Endothelial cell of umbilical vein (primary cell): ENCODE results near the gene LARP1. TPM values are rescaled to one million over a fixed set of nuclear protein-coding genes. Genes with fewer than 3 reads are reported as not detected.

Source experiments
- BruUV-seq: library from RNA; stranded (reverse); fragments of 400-500 nt; replicated peaks from 2 replicates; lab custom pipeline; 2021; lab: Mats Ljungman, UMichigan
- CTCF ChIA-PET: fragments of 300-600, 350-600 bp; sonication (Branson Sonifier 250); formaldehyde crosslinking; loops from one replicate; lab custom pipeline; 2021; ENCODE audit warnings: antibody characterized with exemption, inconsistent platforms; lab: Charles Lee
- POLR2A ChIA-PET: fragments of 300-600, 350-600 bp; sonication (Branson Sonifier 250); formaldehyde crosslinking; loops from one replicate; lab custom pipeline; 2021; ENCODE audit warnings: antibody characterized with exemption, inconsistent platforms; lab: Charles Lee
- DNase-seq: peaks from one replicate; pipeline ENCODE4 v3.0.0-alpha.2; 2011; ENCODE audit warnings: low read depth, low spot score
- FAIRE-seq: peaks from 2 replicates; lab custom pipeline; 2011; peaks lifted over from hg19 to GRCh38; lab: Jason Lieb, UNC
- H2AFZ ChIP-seq: 2 replicates; pipeline ENCODE4 v1.6.0; 2012; ENCODE audit warnings: low read depth, low read length, control low read depth, inconsistent platforms
- H3K27ac ChIP-seq: 2 replicates; pipeline ENCODE4 v1.5.1; 2011; ENCODE audit warnings: low read depth, mild to moderate bottlenecking, control low read depth, low read length, moderate library complexity; ENCODE audit not compliant: insufficient read depth
- H3K27me3 ChIP-seq, 2 experiments: 2 replicates each; pipeline versions ENCODE4 v1.6.0 to v1.6.1; 2011; ENCODE audit warnings: low read length in 2 of 2, mixed read lengths in 1 of 2; ENCODE audit not compliant: control insufficient read depth in 2 of 2, insufficient read depth in 2 of 2
- H3K36me3 ChIP-seq, 2 experiments: 2 replicates in 1 of 2; 3 replicates in 1 of 2; pipeline ENCODE4 v1.5.1; 2011; ENCODE audit warnings: low read length in 2 of 2, mild to moderate bottlenecking in 1 of 2, moderate library complexity in 1 of 2; ENCODE audit not compliant: control insufficient read depth in 2 of 2, insufficient read depth in 2 of 2; ENCODE audit errors: extremely low read depth in 1 of 2
- H3K4me1 ChIP-seq: 3 replicates; pipeline ENCODE4 v1.5.1; 2011; ENCODE audit warnings: mild to moderate bottlenecking, low read length; ENCODE audit not compliant: control insufficient read depth, insufficient read depth; ENCODE audit errors: extremely low read depth
- H3K4me2 ChIP-seq: 2 replicates; pipeline ENCODE4 v1.6.1; 2011; ENCODE audit warnings: low read length, control low read depth, mixed read lengths; ENCODE audit not compliant: insufficient read depth
- H3K4me3 ChIP-seq, 3 experiments: fragments of 200-600 bp in 1 of 3; sonication (generic), shearing (Covaris generic) in 1 of 3; replicated peaks in 1 of 3; 2 replicates each; pipeline ENCODE4 v1.5.1; 2011 to 2016; ENCODE audit warnings: control low read depth in 3 of 3, low read length in 3 of 3, mild to moderate bottlenecking in 2 of 3, inconsistent platforms in 1 of 3, low read depth in 1 of 3, moderate library complexity in 1 of 3; ENCODE audit not compliant: insufficient read depth in 1 of 3
- H3K79me2 ChIP-seq: 2 replicates; pipeline ENCODE4 v1.6.0; 2012; ENCODE audit warnings: low read length, inconsistent platforms; ENCODE audit not compliant: control insufficient read depth, insufficient read depth
- H3K9ac ChIP-seq: replicated peaks from 2 replicates; pipeline ENCODE3; 2011; ENCODE audit warnings: low read length, control low read depth; ENCODE audit not compliant: insufficient read depth; ENCODE audit errors: extremely low read depth
- H3K9me1 ChIP-seq: replicated peaks from 3 replicates; pipeline ENCODE4 v1.6.0; 2011; ENCODE audit warnings: mild to moderate bottlenecking, low read length; ENCODE audit not compliant: control insufficient read depth, insufficient read depth; ENCODE audit errors: extremely low read depth
- H3K9me3 ChIP-seq: replicated peaks from 2 replicates; pipeline ENCODE4 v1.5.1; 2012; ENCODE audit warnings: low read length, inconsistent platforms; ENCODE audit not compliant: control insufficient read depth, insufficient read depth
- H4K20me1 ChIP-seq: replicated peaks from 2 replicates; pipeline ENCODE3; 2011; ENCODE audit warnings: mild to moderate bottlenecking, low read length; ENCODE audit not compliant: control insufficient read depth, insufficient read depth; ENCODE audit errors: extremely low read depth
- EZH2 ChIP-seq: IDR thresholded peaks from 2 replicates; pipeline ENCODE4 v1.6.1; 2012; ENCODE audit warnings: borderline replicate concordance, low read depth, mild to moderate bottlenecking, moderate library complexity, low read length, inconsistent platforms; ENCODE audit not compliant: severe bottlenecking
- FOS ChIP-seq: IDR thresholded peaks from 2 replicates; pipeline ENCODE4 v1.6.1; 2011; ENCODE audit warnings: mild to moderate bottlenecking, low read length, moderate library complexity, borderline replicate concordance; ENCODE audit not compliant: insufficient read depth
- GATA2 ChIP-seq: IDR thresholded peaks from 2 replicates; pipeline ENCODE4 v1.7.0; 2011; ENCODE audit warnings: low read depth, mild to moderate bottlenecking, moderate library complexity, mixed read lengths, low read length; ENCODE audit not compliant: insufficient read length, insufficient read depth
- JUN ChIP-seq: IDR thresholded peaks from 2 replicates; pipeline ENCODE4 v1.6.1; 2011; ENCODE audit warnings: borderline replicate concordance, low read depth; ENCODE audit not compliant: insufficient read length, insufficient read depth
- MYC ChIP-seq: IDR thresholded peaks from one replicate; pipeline ENCODE4 v1.6.1; 2011; ENCODE audit warnings: mild to moderate bottlenecking, low read depth, low read length
- POLR2A ChIP-seq: IDR thresholded peaks from 2 replicates; pipeline ENCODE4 v1.6.1; 2012; ENCODE audit warnings: low read depth, mild to moderate bottlenecking, control low read depth, low read length
- POLR2AphosphoS5 ChIP-seq: IDR thresholded peaks from 2 replicates; pipeline ENCODE4 v1.6.1; 2012; ENCODE audit warnings: low read depth, mild to moderate bottlenecking, control low read depth, low read length, moderate library complexity; ENCODE audit not compliant: insufficient read depth
- dilution Hi-C: fragments of 300-500 bp; cut with MboI; formaldehyde crosslinking; loops from one replicate; pipeline ENCODE4 v1.15.0; 2019; ENCODE audit warnings: low sequenced_read_pairs; ENCODE audit not compliant: extremely low pct_ligation_motif_present
- intact Hi-C: fragments of 100-400 bp; cut with micrococcal nuclease; formaldehyde crosslinking; loops from one replicate; pipeline ENCODE4 v1.10.0; 2022
- polyA plus RNA-seq, 4 experiments: library from polyadenylated mRNA; depleted of rRNA in 3 of 4; stranded (reverse) in 3 of 4; unstranded in 1 of 4; fragments of >200 nt; gene quantifications; 2 replicates each; pipeline versions ENCODE4 v1.2.1 to v1.2.3, GENCODE V29; 2011 to 2012; ENCODE audit warnings: missing spikeins in 1 of 4
- total RNA-seq: library from RNA; stranded (reverse); gene quantifications from 2 replicates; pipeline ENCODE4 v1.2.3, GENCODE V29; 2021
- TF ChIP-seq, protein P1 (sequence below): IDR thresholded peaks from 2 replicates; pipeline ENCODE4 v1.6.1; 2011; ENCODE audit not compliant: insufficient read depth, insufficient read length

LARP1 gene
- total and polyA plus RNA-seq, 2 donors (not counting 3 experiments of a cell fraction or from before 2014, with no cell fraction given): 70.4 to 252 TPM

DNA sequence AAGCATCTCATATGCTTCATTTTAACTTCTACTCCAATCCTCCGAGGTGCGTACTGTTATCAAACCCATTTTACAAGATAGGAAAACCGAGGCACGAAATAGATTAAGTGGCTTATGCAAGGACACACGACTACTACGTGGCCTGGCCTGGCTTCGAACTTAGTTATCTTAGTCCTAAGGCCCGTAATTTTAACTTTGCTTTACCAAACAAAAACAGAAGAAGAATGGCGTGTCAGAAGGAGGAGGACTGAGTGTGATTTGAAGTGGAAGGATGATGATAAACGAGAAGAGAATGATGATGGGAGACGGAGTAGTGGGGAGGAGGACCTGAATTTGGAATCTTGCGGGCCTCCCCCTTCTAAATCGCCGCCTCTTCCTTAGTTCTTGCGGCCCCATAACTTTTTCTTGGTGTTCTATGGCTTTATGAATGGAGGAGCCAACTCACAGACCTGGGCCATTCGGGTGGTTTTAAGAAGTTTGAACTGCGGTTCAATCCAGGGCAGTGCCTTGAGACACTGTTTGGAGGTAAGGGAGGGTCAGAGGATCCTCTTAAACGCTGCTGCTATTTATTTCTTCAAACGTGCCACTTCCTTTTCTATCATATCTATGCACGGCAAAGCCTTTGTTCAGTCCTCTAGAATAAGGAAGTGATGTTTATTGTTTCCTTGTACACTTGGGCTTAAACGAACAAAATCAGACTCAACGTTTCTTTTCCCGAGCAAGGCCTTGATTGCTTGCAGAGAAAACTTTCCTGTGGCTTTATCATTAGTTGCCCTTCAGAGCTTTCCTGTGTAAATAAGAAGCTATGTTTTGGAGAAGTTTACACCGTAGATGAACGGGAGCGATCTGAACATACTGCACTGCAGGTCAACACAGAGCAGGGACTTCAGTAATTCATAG lies 104.0 kb downstream of the LARP1 start:
- Histone ChIP-seq H3K4me1 (peaks cover 27% of the 10 kb centered on the region), H3K4me3 (peak overlapping the region; percentile 94 to 100 (median 95)), H3K9me1 (no peaks in the 10 kb centered on the region), H2AFZ (peak overlapping the region; percentile 63), H4K20me1 (peaks cover 3% of the 10 kb centered on the region), H3K4me2 (peak overlapping the region; percentile 90), H3K9me3 (no peaks in the 10 kb centered on the region), H3K27ac (peak overlapping the region; percentile 95), H3K79me2 (peaks cover 55% of the 10 kb centered on the region), H3K27me3 (no peaks in the 10 kb centered on the region), H3K9ac (peak overlapping the region; percentile 98), H3K36me3 (peaks cover 5 to 6% of the 10 kb centered on the region in 2 experiments)
- TF ChIP-seq POLR2A: no peak
- TF ChIP-seq FOS: no peak
- DNase-seq (peak; percentile 57), FAIRE-seq (peak; percentile 80)
- CTCF ChIA-PET: interaction anchor here (0.9 to 1.6 kb wide), 2 partner anchors 22 to 208 kb away, joined by 3 to 7 read pairs; no protein-coding TSS in a partner anchor
- POLR2A ChIA-PET: interaction anchor here (0.9 to 2.1 kb wide), 2 partner anchors 23 to 78 kb away, joined by 5 to 8 read pairs; partner anchors contain the start of gene GEMIN5
- BruUV-seq: TSS peak; percentile 34
- dilution Hi-C loops: no loop called here
- intact Hi-C loops: loop anchor here (1.0 to 10.0 kb wide), 8 partner anchors 46 to 574 kb away; partner anchors contain the start of genes GEMIN5, LARP1 and SAP30L

DNA sequence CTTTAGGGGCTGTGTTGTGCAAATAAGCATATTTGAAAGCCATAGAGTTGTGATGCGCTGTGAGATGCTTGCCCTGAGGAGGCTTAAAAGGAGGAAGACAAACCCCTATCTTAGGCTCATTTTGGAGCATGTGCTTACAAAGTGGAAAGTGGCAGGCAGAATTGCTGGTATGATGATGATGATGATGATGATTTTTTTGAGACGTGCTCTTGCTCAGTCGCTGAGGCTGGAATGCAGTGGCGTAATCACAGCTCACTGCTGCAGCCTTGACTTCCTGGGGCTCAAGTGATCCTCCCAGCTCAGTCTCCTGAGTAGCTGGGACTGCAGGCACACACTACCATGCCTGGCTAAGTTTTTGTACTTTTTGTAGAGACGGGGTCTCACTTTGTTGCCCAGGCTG lies 104.9 kb downstream of the LARP1 start:
- Histone ChIP-seq H3K9me1 (no peaks in the 10 kb centered on the region), H3K79me2 (peaks cover 61% of the 10 kb centered on the region), H2AFZ (no peak overlapping the region), H3K27me3 (no peaks in the 10 kb centered on the region), H3K36me3 (peaks cover 6 to 8% of the 10 kb centered on the region in 2 experiments), H4K20me1 (peaks cover 3% of the 10 kb centered on the region), H3K4me2 (peak overlapping the region; percentile 90), H3K4me1 (peaks cover 27% of the 10 kb centered on the region), H3K9me3 (no peaks in the 10 kb centered on the region), H3K27ac (no peak overlapping the region), H3K4me3 (peak overlapping the region; percentile 94 to 100 (median 95)), H3K9ac (peak overlapping the region; percentile 98)
- POLR2A ChIA-PET: no interaction called here
- FAIRE-seq (no peak), DNase-seq (peak; percentile 25)
- intact Hi-C loops (no loop called here), dilution Hi-C loops (no loop called here)
- TF ChIP-seq FOS (no peak), POLR2A (no peak), EZH2 (no peak), JUN (no peak), MYC (no peak), POLR2AphosphoS5 (no peak), GATA2 (no peak)
- TF ChIP-seq, protein P1, sequence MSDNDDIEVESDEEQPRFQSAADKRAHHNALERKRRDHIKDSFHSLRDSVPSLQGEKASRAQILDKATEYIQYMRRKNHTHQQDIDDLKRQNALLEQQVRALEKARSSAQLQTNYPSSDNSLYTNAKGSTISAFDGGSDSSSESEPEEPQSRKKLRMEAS: no peak
- no TSS peak for BruUV-seq
- CTCF ChIA-PET: interaction anchor here (0.9 to 1.6 kb wide), 2 partner anchors 9 to 209 kb away, joined by 3 to 7 read pairs; no protein-coding TSS in a partner anchor
